Putamen (tissue), 1 donor: Measurements from ENCODE around the gene UMODL1.
"Not testable (repeated sequence)": the region's sequence is repeated elsewhere in the genome, so short reads cannot be mapped to it uniquely, and the experiment has no call there.

Source experiments
- DNase-seq: peaks from one replicate; pipeline ENCODE4 v3.0.0-alpha.2; 2016; ENCODE audit warnings: low spot score

UMODL1 gene

DNA sequence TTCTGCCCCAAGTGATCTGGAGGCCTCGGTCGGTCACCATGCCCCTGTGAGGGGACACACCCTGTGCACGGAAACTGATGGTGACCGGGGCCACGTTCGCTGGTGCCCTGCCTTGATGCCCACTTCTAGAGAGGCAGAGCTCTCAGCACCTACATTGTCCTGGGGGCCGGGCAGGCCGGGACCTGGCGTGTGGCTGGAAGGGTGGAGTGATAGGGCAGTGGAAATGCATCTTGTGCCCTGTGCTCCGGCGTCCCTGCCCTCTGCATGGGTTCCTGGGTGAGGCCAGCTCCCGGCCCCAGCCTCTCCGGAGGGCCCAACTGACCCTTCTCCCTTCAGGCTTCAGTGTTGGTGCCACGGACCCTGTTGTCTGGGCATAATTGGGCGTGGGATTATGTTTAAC, 11.0 kb upstream of the UMODL1 start:
- no peak for DNase-seq

DNA sequence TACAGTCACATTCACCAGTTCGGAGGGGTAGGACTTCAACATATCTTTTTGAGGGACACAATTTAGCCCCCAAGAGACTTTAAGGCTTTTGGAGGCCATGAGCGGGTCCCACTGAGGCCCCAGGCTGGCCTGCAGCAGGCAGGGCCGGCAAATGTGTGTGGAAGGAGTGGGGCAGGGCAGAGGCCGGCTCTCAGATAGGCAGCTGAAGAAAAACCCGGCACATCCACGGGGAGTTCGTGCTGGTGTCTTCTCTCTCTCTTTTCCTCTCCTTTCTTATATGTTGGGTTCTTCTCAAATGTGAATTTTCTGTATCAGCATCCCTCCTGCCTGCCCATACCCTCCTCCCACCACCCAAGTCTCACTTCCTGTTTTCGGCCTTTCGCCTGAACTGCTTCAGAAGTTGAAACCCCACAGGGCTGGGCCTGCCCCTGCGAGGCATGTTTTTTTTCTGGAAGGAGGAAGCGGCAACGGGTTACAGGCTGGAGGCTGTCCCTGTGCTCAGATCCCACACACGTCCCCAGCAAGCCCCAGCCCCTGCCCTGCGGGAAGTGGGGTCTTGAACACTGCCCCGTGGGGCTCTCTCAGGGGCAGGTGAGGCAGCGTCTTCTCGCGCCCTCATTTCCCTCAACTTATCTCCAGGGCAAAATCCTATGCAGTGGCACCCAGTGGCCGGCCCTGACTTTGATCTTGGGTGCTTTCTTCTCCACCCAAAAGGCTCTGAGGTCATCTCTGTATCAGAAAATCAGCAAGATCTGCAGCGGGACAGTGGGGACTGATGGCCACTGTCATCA, 9.7 kb upstream of the UMODL1 start:
- DNase-seq, result peak; percentile 41

DNA sequence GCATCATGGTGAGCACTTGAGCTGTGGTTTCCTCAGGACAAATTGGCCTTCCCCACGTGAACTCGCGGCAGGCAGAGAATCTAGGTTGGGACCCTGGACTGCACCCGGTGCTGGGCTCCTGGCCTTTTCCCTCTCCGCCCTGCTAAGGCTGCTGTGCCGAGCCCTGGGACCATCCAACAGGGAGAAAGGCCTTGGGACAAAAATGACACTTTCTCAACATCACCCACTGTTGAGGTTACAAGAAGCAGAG, 9.2 kb upstream of the UMODL1 start:
- no peak for DNase-seq

DNA sequence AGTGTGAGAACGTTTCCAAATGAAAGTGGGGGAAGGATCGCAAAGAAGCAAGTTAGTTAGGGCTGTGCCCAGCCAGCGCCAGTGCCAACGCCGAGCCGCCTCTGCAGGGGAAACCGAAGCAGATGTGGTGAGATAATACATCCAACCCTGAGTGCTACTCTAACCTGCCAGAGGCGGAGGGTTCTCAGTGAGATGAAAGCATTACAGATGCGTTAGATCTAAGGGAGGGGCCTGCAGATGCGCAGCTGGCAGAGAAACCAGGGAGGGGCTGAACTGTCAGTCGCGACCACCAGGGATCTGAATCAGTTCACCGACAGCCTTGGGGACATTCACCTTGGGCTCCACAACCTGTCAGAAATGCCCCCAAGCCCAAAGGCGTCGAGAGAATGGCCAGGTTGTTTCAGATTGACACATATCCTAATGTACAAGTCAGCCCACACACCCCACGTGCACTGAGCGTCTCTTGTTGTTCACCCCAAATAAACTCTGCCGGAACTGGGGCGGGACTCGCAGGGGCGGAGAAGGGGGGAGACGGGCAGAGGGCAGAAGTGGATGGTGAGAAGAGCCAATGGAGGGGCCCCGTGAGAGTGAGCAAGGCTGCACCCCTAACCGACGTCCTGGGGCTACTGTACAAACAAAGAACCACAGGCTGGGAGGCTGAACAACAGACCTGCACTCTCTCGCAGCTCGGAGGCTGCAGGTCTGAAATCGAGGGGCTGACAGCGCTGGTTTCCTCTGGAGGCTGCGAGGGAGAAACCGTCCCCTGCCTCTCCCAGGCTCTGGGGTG, 8.7 kb upstream of the UMODL1 start:
- DNase-seq, result peak; percentile 15

DNA sequence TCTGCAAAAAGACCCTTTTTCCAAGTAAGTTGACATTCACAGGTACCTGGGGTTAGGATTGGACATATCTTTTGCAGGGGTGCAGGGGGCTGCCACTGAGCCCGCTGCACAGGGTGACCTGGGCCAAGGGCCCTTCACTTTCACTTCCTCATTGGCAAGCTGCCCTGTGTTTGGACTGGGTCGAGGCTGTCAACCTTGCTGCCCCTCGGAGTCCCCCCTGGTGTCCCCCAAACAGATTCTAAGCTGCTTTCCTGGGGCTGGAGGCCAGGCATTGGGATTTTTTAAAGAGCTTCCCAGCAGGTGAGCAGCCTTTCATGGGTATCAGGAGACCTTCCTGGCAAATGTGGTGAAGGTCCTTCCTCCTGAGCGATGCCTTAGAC, 7.9 kb upstream of the UMODL1 start:
- DNase-seq, result no peak

DNA sequence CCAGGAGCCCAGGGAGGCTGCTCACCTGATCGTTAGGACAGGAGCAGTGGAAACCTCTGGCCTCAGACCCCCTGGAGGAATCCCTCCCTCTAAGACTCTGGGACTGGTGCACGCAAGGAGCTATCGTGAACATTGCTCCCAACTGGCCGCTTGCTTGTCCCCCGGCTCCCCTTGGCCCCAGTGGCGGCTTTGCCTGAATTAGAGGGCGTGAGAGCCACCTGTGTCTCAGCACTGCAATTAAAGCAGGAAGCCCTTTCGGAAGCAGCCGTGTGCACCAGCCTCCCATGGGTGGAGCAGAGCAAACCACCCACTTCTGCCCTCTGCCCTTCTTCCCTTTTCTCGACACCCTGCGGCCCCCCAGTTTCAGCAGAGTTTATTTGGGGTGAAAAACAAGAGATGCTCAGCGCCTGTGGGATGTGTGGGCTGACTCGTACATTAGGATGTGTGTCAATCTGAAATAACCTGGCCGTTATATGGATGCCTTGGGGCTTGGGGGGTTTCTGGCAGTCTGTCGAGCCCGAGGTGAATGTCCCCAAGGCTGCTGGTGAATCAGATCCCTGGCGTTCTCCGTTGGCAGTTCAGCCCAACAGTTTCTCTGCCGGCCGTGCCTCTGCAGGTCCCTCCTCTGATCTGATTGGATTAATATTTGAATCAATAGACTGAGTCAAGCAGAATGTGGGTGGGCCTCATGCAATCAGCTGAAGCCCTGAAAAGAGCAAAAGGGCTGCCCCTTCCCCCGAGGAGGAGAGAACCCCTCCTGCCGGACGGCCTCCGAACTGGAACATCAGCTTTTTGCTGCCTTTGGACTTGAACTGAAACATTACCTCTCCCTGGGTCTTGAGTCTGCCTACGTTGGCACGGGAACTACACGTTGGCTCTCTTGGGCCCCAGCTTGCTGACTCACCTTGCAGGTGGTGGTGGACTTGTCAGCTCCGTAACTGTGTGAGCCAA, 7.3 kb upstream of the UMODL1 start:
- no peak for DNase-seq

DNA sequence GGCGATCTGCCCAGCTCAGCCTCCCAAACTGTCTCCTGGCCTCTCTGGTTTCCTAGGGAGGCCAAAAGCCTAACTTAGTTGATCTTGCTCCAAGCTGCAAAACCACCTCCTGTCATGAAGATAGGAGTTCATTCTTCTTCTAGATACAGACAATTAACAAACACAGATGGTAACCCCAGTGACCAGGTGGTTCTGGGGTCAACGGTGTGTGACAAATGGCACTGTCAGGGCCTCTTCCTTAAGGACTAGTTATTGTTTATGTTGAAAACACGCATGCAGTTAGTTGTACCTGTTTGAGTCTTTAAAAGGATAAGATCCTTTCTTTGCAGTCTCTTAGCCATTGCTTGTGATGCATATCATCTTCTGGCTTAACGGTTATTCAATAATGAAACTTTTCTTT, 4.6 kb upstream of the UMODL1 start:
- DNase-seq, result no peak

DNA sequence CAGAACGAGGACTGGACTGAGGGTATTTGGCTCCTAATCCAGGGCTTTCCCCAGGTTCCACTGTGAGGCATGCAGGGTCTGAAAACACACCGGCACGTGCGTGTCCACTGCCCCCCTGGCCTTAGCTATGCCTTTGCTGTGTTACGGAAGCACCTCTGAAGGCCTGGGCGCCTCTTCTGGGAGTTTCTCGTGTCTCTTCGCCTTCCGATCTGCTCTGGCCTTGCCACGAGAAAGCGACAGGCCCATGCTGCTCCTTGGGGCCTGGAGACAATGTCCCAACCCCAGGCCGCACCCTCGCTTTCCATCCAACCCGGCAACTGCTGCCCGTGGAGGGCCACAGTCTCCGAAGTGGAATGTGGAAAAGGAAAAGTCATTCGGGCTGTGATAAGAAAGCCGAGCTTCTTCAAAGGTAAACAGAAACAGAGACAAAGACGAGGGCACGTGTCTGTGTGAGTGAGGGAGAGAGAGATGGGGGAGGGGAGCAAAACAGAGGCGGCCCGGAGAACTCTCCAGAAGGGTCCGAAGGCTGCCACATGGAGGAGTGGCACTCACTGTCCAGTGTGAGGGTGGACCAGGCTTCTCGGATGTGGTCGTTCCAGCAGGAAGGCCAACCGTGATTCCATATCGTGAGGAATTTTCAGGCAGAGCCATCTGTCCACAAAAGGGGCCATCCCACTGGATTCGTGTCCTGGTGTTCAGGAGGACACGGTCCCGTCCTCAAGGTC, 3.4 kb upstream of the UMODL1 start:
- DNase-seq, result no peak

DNA sequence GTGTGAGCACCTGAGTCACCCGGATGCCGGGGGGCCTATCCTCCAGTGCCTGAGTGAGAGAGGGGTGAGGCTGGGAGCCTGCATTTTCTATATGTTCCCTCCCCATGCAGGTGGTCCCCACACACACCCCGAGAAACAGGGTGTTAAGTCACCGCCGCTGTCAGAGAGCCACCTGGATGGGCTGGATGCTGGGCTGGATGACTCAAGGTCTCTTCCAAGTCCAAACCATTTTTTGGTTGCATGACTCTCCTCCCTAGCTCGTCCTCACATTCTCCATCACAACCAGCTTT, 2.9 kb upstream of the UMODL1 start:
- DNase-seq, result no peak

DNA sequence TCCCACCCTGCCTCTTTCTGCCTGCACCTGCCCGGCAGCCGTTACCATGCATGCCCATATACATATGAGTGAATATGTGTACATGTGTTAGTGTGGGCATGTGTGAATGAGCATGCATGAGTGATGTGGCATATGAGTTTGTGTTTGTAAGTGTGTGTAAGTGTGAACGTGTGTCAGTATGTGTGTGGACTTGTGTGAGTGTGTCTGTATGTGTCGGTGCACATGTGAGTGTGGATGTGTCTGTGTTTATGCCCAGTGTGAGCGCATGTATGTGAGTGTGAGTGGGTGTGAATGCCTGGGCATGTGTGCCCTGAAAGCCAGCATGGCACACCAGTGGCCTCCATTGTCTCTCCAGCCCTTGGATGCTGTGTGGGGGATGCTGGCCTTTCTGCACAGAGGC, 2.5 kb upstream of the UMODL1 start:
- DNase-seq, result no peak

DNA sequence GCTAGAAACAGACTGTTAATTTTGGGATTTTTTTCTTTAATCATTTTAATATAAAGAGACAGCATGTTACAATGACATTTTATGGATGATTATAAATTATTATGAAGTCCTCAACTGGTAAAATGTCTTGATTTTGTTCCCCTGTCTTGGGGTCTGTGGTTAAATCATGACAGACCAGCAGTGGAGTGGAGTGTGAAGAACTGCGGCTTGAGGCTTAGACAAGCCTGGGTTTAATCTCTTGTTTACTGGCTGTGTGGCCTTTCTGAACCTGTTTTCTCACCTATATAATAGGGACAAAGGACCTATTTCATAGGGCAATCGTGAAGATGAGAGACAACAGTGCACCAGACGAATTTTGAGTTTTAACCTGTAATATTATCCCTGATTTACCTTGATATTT, 1.8 kb upstream of the UMODL1 start:
- DNase-seq, result no peak

DNA sequence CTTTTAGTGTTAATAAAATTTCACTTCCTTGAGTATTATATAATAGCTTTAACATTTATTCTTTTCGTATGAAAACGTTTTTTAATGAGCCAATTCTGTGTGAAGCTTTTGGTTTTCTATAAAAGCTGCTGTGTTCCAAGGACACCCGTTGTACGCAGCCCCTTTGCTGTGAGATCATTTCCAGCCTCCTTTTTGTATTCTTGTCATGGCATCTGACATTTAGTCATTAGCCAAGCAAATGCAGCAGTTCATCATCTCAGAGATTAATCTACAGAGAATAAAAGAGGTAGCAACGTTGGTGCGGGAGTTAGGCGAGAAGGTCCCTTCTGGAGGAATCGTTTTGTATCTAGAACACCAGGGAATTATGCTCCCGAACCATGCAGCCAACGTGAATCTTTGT, 1.3 kb upstream of the UMODL1 start:
- no peak for DNase-seq

DNA sequence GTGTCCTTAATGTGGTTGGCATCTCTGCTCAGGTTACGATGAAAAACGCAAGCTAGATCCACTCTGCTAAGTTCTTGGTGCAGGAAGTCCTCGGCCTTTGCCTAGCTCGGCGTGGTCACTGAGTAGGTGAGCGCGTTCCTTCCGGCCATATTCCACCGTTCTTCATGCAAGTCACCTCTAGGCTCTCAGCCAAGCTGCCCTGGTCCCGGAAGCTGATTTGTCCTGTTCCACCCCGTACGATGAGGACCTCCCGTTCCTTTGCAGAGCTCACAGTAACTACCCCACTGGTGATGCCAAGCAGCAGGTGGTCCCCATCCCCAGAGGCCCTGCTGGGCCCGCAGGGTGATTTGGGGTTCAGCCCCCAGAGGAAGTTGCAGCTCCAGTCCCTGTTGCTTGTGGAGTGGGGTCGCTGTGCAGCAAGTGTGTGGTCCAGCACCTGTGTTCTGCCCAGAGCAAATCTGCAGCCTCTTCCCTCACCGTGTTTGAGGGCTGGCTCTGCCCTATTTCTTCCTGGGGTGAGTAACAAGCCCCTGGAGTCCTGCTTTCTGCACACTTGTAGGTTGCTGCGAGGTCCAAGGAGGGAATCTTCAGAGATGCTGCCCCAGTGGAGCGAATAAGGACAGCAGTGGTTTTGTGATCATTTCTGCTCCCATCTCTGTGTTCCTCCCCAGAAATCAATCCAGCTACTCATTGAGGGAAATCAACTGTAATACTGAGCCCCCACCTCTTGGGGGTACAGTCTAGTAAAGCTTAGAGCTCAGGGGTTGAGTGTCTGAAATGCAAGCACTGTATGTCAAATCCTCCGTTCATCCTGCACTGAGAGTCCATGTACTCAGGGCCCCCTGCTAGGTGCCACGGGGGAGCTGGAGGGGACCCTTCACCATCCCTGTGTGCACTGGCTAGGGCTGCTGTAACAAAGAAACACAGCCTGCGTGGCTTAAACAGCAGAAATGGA, 2.3 kb downstream of the UMODL1 start:
- DNase-seq, result no peak

DNA sequence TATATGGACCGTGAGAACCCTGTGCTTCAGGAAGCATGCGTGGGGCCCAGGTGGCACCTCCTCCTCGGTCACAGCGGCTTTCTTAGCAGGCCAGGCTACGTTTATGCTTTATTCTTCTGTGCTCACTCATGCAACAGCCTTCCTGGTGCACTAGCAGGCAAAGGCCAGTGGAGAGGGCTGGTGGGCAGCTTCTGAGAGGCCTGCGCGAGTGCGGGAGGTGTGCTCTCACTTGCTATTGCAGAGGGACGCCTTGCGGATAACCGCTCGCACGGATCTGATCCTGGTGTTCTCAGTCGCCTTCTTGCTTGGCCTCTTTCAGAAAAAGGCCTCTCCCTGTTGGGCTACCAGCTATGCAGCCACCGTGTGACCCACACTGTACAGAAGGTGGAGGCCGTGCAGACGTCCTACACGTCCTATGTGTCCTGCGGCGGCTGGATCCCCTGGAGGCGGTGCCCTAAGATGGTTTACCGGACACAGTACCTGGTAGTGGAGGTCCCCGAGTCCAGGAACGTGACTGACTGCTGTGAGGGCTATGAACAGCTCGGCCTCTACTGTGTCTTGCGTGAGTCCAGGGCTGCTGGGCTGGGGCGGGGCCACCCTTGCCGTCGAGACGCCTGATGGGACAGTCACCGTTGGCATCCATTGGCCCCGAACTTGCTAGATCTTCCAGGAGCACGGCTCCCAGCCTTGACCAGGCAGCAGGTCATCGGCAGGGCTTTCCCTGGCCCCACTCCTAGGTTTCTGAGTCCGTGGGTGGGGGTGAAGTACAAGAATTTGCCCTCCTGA, 4.8 kb downstream of the UMODL1 start:
- DNase-seq, result no peak

DNA sequence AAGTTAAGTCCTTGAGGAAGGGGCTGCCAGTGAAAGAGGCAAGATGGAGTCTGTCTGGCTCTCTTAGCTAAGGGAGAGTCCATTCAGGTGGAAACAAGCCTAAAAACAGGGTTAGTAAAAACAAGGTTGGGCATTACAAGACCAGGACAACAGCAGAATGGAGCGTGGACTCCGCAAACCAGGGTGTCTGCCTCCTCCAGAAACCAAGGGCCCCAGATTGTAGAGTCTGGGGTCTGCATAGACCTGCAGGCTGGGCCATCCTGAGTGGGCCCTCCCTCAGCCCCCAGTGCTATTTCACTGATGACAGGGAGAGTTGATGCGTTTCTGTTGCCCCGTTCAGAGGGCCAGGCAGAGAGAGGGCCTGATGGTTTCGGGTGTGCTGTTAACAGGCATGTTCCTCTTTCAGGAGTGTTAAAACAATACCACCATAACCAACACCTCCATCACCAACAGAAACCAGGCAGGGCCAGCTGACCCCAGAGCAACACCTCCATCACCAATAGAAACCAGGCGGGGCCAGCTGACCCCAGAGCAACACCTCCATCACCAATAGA, 6.6 kb downstream of the UMODL1 start:
- not testable (repeated sequence) for DNase-seq

DNA sequence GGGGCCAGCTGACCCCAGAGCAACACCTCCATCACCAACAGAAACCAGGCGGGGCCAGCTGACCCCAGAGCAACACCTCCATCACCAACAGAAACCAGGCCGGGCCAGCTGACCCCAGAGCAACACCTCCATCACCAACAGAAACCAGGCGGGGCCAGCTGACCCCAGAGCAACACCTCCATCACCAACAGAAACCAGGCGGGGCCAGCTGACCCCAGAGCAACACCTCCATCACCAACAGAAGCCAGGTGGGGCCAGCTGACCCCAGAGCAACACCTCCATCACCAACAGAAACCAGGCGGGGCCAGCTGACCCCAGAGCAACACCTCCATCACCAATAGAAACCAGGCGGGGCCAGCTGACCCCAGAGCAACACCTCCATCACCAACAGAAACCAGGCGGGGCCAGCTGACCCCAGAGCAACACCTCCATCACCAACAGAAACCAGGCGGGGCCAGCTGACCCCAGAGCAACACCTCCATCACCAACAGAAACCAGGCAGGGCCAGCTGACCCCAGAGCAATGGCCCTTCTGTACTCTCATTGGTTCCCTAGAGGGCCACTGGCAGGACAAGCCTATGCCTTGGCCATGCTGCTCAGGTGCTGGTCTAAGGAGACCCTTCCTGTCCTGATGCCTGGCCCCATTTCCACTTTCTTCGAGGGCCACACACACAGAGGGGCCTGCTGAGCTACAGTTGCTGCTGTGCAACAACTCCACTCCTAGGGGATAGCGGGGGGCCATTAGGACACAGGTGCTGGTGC, 7.3 kb downstream of the UMODL1 start:
- not testable (repeated sequence) for DNase-seq

DNA sequence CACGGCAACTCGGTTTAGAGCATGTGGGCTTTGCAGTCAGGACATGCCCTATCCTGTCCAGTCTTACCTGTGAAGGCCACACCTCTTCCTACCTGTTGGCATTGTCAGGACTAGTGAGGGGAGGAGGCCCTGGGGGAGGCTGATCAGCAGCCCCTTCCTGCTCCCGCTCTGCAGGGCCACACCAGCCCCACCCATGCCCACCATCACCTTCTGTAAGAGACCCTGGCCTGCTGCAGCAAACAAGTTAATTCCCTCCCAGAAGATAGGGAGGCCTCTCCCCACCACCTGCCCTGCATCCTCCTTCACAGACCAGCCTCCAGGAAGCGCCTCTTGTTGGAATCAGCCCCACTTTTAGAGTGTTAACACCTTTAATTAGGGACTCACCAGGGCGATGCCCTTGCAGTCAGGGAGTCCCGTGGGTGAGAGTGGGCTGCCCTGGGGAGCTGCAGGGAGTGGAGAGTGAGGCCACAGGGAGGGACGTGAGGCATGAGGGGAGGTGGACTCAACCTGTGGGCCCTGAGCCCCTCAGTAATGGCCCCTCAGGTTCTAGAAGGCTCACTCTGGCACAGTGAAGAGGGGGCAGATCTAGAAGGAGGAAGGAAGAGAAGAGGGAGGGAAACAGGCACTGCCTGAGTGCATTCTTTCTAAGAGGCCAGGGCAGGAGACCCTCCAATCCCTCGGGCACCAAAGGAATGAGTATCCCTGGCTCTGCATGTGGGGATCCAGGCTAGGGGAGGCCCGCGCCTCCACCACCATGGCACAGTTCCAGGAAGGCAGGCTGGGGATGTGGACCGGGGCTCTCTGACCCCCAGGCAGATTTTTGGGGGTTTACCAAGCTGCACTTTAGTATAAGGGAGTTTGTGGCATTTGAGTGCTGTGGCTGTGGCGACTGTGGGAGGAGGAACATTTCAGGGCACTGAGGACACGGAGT, 8.2 kb downstream of the UMODL1 start:
- no peak for DNase-seq
